Hippocampal formation (tissue), 2 donors: ENCODE data around the gene RGS6.

Experiments used
- DNase-seq, 2 donors: peaks; one replicate each; lab custom pipeline; 2025; lab: John Stamatoyannopoulos, UW

RGS6 gene

GRCh38 chr14:72014486-72014885 is 82.3 kb downstream of the RGS6 start:
- DNase-seq, result no peak

GRCh38 chr14:72017290-72017689 is 85.1 kb downstream of the RGS6 start:
- DNase-seq, result no peak

GRCh38 chr14:72023128-72024042 is 91.2 kb downstream of the RGS6 start:
- DNase-seq, result no peak

DNA sequence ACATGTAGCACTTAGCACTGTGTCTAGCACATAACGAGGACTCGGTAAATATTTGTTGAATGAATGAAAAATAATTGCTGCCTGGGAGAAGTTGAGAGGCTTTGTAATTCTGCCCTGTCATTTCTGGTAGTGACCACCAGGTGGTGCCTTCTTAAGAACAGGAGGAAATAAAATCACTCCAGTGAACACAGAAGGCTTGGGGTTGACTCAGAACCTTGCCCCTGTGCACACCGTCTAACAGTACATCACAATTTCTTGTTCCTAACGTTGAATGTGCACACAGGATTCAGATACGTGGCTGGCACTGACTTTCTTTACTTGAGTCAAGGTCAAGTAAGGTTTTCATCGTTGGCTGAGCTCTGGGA is 91.8 kb downstream of the RGS6 start:
- no peak for DNase-seq

DNA sequence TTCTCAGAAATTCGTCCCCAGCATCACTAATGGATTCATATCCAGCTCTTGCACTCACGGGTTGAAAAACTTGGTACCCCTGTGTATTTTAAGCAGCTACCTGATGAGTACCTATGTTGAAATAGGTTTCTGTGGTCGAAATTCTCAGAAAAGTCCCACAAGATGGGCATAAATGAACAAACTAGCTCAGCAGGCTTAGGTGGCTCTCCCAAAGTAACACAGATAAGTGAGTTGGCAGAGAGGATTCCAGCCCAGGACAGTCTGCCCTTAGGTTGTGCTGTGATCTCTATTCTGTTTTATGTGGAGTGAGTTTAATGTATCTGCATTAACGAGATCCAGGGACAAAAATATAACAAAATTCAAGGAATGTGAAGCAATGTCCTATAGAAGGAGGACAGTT is 92.3 kb downstream of the RGS6 start:
- DNase-seq, result no peak

DNA sequence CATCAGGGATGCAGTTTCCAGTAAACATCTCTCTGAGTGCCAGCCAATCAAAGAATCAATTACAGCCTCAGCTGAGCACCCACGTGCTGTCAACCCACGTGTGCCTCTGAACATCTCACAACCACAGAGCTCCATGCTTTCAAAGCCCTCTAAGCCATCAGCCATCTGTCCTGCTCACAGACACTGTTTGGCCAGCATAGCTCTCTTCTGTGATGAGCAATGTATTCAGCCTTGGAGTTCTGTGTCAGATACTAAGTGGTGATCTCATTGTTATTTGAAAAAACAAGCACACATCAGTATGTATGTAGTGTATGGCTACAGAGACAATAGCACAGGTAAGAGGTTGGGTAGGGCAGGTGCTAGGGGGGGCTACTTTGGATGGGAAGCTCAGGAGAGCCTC is 94.3 kb downstream of the RGS6 start:
- no peak for DNase-seq

- no peak for DNase-seq
These were observed 94.8 kb downstream of the RGS6 start for GRCh38 chr14:72027061-72027460.

- no peak for DNase-seq
These were observed 101.1 kb downstream of the RGS6 start for GRCh38 chr14:72033365-72033764.

DNA sequence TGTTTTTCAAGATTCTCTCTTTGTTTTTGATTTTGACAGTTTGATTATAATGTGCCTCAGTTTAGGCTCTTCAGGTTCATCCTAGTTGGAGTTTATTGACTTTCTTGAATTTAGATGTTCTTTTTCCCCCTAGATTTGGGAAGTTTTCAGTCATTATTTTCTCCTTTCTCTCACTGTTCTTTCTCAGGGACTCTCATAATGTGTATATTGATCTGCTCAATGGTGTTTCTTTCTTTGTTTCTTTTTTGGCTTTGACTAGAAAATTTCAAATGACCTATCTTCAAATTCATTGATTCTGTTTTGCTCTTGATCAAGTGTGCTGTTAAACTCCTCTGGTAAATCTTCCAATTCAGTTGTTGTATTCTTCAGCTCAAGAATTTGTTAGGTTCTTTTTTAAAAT is 108.3 kb downstream of the RGS6 start:
- no peak for DNase-seq

DNA sequence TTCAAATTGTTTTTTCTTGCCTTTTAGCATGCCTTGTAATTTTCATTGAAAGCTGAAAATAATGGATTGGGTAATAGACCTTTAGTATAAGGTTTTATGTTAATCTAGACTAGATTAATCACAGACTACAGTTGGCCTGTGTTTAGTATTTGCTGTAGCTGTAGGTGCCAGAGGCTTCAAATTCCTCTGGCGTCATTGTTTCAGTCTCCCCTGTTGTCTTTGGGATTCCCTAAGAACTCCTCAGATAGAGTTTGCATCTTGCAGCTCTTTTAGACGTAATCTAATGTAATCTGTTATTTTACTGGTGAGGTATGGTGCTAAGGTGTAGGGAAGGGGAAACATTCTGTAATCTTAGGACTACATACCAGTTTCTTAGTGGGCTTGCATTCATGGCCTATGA is 113.0 kb downstream of the RGS6 start:
- DNase-seq, result no peak

DNA sequence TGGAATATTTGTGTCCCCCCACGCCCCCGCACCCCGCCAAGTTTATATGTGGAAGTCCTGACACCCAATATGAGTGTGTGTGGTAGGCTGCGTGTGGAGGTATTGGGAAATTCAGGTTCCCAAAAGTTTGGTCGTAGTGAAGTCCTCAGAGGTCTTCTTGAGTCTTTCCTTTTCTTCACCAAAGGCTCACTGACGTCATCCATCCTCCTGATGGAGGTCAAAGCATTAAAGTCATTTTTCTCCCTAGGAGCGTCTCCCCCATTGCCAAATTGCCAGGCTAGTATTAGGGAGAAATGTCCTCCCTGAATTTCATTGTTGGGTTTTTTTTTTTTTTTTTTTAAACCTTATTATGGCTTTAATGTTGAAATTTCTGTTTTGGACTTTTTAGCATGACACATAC is 113.7 kb downstream of the RGS6 start:
- DNase-seq, result no peak

- DNase-seq, result no peak
These were observed 117.2 kb downstream of the RGS6 start for GRCh38 chr14:72049462-72049861.

DNA sequence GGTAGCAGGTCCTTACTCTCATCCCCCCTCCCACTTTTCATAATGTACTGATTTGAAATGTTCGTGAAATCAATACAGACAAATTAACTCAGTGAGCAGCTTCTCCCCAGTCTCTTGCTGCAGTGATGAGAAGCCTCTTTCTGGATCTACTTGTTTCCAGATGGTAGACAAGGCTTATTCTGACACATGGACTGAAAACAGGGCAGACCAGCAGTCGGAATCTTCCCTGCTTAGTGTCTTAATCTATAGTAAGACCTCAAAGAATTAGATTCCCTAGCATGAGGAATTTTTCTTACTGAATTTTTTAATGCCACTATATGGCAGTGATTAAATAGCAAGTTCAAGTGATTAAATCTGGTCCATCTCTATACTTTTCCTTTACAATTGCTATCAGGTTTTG is 120.1 kb downstream of the RGS6 start:
- no peak for DNase-seq

- DNase-seq, result no peak
These were observed 121.4 kb downstream of the RGS6 start for GRCh38 chr14:72053651-72054050.

- no peak for DNase-seq
These were observed 122.7 kb downstream of the RGS6 start for GRCh38 chr14:72054911-72055310.

GRCh38 chr14:72057701-72058285 is 125.6 kb downstream of the RGS6 start:
- no peak for DNase-seq

DNA sequence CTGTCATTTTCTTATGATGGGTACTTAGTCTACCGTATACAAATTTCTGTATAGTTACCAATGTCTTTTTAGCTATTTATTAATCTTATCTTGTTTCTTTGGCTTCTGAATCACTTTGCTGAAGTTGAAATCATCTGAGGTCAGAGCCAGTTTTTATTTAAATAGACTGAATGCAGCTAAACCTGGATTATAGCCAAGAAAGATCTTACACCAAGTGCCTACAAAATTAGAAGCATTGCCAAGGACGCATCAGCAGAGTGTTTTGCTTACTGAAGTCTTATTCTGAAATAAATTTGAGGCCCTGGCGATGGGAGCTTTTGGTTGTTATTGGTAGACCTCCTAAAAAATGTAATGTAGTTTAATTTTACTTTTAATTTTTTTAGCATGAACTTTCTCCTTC is 128.2 kb downstream of the RGS6 start:
- no peak for DNase-seq

DNA sequence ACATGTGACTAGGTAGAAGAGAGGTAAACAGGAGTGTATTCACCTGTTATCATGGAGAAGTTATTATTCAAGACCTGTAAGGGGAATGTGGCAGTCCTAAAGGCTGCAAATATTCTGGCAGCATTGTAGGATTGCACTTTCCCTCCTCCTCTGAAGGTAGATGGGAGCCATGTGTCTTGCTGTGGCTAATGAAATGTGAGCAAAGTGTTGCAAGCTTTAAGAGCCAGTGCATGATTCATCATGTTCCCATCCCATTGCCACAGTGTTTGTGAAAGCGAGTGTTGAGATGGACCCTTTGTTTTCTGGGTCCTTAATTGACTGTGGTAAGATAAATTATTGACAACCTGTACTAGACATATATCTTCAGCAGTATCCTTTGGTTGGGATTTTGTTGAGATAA is 128.7 kb downstream of the RGS6 start:
- DNase-seq, result no peak

GRCh38 chr14:72061718-72062117 is 129.5 kb downstream of the RGS6 start:
- no peak for DNase-seq

GRCh38 chr14:72063761-72064282 is 131.6 kb downstream of the RGS6 start:
- no peak for DNase-seq

GRCh38 chr14:72064501-72064900 is 132.3 kb downstream of the RGS6 start:
- DNase-seq, result no peak

GRCh38 chr14:72070458-72070857 is 138.2 kb downstream of the RGS6 start:
- DNase-seq, result no peak

- no peak for DNase-seq
These were observed 143.6 kb downstream of the RGS6 start for GRCh38 chr14:72075649-72076334.
